Measurements from ENCODE around the gene NDN. TPM values are rescaled to one million over a fixed set of nuclear protein-coding genes. Genes with fewer than 3 reads are reported as not detected.

The NDN gene
- polyA plus RNA-seq, 2 of the 4 experiments (the other 2 are of a cell fraction) = 0.08 to 0.67 TPM

DNA sequence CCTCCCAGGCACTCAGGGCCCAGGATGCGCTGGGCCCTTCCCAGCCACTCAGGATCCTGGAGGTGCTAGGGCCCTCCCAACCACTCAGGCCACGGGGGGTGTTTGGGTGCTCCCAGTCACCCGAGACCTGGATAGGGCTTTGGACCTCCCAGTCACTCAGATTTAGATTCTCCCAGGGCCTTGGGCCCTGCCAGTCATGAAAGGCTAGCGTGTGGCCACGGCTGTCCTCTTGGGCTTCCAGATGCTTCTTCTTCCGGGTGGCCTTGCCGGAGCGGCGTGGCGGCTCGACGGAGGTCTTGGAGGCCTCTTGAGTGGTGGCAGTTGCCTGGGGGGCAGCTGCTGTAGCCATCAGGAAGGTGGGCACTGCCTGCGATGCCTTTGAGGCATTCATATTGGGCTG is 42.3 kb downstream of the NDN start:
- ChIA-PET CTCF (no interaction called here), POLR2A (no interaction called here)
- Histone ChIP-seq H3K4me3 (no peak overlapping the region), H3K4me2 (no peak overlapping the region), H3K4me1 (no peaks in the 10 kb centered on the region), H3K9me3 (no peaks in the 10 kb centered on the region), H3K27ac (no peak overlapping the region)
- ATAC-seq = no peak
- FAIRE-seq = no peak
- DNase-seq (ENCODE audit: low read depth in 1 of 2, low spot score in 1 of 2) = no peak
- 57% methylated on average over 5 of the region's 13 CpGs for WGBS (ENCODE audit: missing lambda C conversion rate)
- TF ChIP-seq, protein P1, sequence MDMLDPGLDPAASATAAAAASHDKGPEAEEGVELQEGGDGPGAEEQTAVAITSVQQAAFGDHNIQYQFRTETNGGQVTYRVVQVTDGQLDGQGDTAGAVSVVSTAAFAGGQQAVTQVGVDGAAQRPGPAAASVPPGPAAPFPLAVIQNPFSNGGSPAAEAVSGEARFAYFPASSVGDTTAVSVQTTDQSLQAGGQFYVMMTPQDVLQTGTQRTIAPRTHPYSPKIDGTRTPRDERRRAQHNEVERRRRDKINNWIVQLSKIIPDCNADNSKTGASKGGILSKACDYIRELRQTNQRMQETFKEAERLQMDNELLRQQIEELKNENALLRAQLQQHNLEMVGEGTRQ (IDR thresholded peaks at IDR 0.05) = no peak
- TF ChIP-seq, protein P2, sequence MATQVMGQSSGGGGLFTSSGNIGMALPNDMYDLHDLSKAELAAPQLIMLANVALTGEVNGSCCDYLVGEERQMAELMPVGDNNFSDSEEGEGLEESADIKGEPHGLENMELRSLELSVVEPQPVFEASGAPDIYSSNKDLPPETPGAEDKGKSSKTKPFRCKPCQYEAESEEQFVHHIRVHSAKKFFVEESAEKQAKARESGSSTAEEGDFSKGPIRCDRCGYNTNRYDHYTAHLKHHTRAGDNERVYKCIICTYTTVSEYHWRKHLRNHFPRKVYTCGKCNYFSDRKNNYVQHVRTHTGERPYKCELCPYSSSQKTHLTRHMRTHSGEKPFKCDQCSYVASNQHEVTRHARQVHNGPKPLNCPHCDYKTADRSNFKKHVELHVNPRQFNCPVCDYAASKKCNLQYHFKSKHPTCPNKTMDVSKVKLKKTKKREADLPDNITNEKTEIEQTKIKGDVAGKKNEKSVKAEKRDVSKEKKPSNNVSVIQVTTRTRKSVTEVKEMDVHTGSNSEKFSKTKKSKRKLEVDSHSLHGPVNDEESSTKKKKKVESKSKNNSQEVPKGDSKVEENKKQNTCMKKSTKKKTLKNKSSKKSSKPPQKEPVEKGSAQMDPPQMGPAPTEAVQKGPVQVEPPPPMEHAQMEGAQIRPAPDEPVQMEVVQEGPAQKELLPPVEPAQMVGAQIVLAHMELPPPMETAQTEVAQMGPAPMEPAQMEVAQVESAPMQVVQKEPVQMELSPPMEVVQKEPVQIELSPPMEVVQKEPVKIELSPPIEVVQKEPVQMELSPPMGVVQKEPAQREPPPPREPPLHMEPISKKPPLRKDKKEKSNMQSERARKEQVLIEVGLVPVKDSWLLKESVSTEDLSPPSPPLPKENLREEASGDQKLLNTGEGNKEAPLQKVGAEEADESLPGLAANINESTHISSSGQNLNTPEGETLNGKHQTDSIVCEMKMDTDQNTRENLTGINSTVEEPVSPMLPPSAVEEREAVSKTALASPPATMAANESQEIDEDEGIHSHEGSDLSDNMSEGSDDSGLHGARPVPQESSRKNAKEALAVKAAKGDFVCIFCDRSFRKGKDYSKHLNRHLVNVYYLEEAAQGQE (IDR thresholded peaks at IDR 0.05) = no peak
- TF ChIP-seq TFCP2L1 (CRISPR knock-in tag; IDR thresholded peaks at IDR 0.05) = no peak
- no peak for TF ChIP-seq MYC (IDR thresholded peaks at IDR 0.05; ENCODE audit: borderline replicate concordance, low read length)
- TF ChIP-seq FOXS1 (CRISPR knock-in tag; IDR thresholded peaks at IDR 0.05) = no peak
- no peak for TF ChIP-seq HEYL (CRISPR knock-in tag; IDR thresholded peaks at IDR 0.05)
- no peak for TF ChIP-seq TP53 (CRISPR knock-in tag; IDR thresholded peaks at IDR 0.05)

DNA sequence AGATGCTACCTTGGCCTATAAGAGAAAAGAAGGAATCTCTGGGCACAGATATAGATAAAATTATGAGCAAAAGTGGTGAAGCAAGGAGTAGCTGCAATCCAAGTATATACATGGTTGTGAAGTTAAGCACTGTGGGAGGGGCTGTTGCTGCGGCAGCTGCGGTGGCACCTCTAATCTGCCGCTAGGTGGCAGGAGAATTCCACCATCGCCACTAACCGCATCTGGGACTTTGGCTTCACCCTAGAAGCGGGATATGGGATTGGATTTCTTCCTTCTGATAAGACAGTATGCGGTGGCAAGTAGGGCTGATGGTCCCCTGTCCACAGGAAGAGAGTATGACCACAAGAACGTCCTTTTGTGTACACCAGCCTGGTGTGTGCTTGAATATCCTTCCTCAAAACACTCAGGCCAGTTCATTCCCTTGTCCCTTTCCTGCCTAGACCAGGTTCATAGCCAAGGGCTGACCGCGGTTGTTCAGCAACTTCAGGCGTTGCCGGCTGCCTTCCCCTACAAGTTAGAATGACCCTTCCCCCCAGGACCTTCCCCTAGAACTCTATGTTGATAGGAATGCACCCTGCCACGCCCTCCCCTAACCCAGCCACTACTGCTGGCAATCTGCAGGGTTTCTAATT is 44.6 kb downstream of the NDN start:
- CTCF ChIA-PET = interaction anchor here (0.7 to 1.1 kb wide), 3 partner anchors 12 to 236 kb away, joined by 3 to 4 read pairs (median 3); no protein-coding TSS in a partner anchor

More for the DNA sequence above, 44.6 kb downstream of the NDN start:
- Histone ChIP-seq H3K4me2 (no peak overlapping the region), H3K27ac (no peak overlapping the region), H3K9me3 (no peaks in the 10 kb centered on the region), H3K4me1 (no peaks in the 10 kb centered on the region), H3K4me3 (no peak overlapping the region)
- POLR2A ChIA-PET = no interaction called here
- peak; percentile 80 to 96; a peak in 4 of 6 replicates for ATAC-seq
- WGBS (ENCODE audit: missing lambda C conversion rate) = 3% methylated on average over 13 of the region's 13 CpGs
- no peak for FAIRE-seq
- peak; percentile 10 to 57 for DNase-seq (ENCODE audit: low read depth in 1 of 2, low spot score in 1 of 2)
- TF ChIP-seq, protein P3, sequence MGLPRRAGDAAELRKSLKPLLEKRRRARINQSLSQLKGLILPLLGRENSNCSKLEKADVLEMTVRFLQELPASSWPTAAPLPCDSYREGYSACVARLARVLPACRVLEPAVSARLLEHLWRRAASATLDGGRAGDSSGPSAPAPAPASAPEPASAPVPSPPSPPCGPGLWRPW (IDR thresholded peaks at IDR 0.05) = no peak
- TF ChIP-seq CHD2 (IDR thresholded peaks at IDR 0.05; ENCODE audit: low read length, partially characterized antibody) (no peak), TFCP2L1 (CRISPR knock-in tag; IDR thresholded peaks at IDR 0.05) (no peak), RCOR1 (IDR thresholded peaks at IDR 0.05; ENCODE audit: low read depth, low read length) (no peak), CBX8 (IDR thresholded peaks at IDR 0.05) (no peak), MAZ (IDR thresholded peaks at IDR 0.05; ENCODE audit: borderline replicate concordance, low read depth, low read length) (no peak), FOSB (CRISPR knock-in tag; IDR thresholded peaks at IDR 0.05) (no peak), EHMT2 (IDR thresholded peaks at IDR 0.05; ENCODE audit: low read depth) (no peak), RAD21 (conservative IDR thresholded peaks at IDR 0.05 in 1 of 2, IDR thresholded peaks at IDR 0.05 in 1 of 2) (peak; percentile 56 to 77; a peak in 4 of 5 replicates), CEBPB (IDR thresholded peaks at IDR 0.05) (no peak), ZFP36 (IDR thresholded peaks at IDR 0.05; ENCODE audit: borderline replicate concordance, partially characterized antibody) (no peak), ESRRA (IDR thresholded peaks at IDR 0.05; ENCODE audit: borderline replicate concordance, low read length) (no peak), SMC3 (IDR thresholded peaks at IDR 0.05) (peak; percentile 21; the same call in 1 of the 3 replicates)
- TF ChIP-seq, protein P4, sequence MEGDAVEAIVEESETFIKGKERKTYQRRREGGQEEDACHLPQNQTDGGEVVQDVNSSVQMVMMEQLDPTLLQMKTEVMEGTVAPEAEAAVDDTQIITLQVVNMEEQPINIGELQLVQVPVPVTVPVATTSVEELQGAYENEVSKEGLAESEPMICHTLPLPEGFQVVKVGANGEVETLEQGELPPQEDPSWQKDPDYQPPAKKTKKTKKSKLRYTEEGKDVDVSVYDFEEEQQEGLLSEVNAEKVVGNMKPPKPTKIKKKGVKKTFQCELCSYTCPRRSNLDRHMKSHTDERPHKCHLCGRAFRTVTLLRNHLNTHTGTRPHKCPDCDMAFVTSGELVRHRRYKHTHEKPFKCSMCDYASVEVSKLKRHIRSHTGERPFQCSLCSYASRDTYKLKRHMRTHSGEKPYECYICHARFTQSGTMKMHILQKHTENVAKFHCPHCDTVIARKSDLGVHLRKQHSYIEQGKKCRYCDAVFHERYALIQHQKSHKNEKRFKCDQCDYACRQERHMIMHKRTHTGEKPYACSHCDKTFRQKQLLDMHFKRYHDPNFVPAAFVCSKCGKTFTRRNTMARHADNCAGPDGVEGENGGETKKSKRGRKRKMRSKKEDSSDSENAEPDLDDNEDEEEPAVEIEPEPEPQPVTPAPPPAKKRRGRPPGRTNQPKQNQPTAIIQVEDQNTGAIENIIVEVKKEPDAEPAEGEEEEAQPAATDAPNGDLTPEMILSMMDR (IDR thresholded peaks at IDR 0.05) = peak; percentile 48

Other genes starting within 250 kb of the NDN start
- not detected in 2 replicates for gene GOLGA6L2, start 240.1 kb downstream of the NDN start, polyA plus RNA-seq (2011; rRNA removed)
- 0.03 TPM in 1 of 3 replicates, not detected in the others for gene GOLGA6L2, start 240.1 kb downstream of the NDN start, polyA plus RNA-seq (2017; fragmentation: RNase III; extraction: RNeasy Plus Mini Kit Qiagen cat#74134 plus additional on column Dnase treatment)
- gene MKRN3, start 121.6 kb downstream of the NDN start, polyA plus RNA-seq (2011; rRNA removed) = 3.0 and 3.7 TPM in 2 replicates
- 3.3 to 4.7 TPM (median 3.6 TPM) in 3 replicates for gene MKRN3, start 121.6 kb downstream of the NDN start, polyA plus RNA-seq (2017; fragmentation: RNase III; extraction: RNeasy Plus Mini Kit Qiagen cat#74134 plus additional on column Dnase treatment)
- gene MAGEL2, start 39.4 kb downstream of the NDN start, polyA plus RNA-seq (2011; rRNA removed) = 0.04 TPM in 1 of 2 replicates, not detected in the other
- gene MAGEL2, start 39.4 kb downstream of the NDN start, polyA plus RNA-seq (2017; fragmentation: RNase III; extraction: RNeasy Plus Mini Kit Qiagen cat#74134 plus additional on column Dnase treatment) = not detected in 3 replicates